Fibroblast of skin of left biceps (primary cell): ENCODE results near the gene TMEM131.

Experiments used
- DNase-seq, 2 experiments: peaks; one replicate each; pipeline ENCODE4 v3.0.0-alpha.2; 2013; ENCODE audit warnings: low read depth in 2 of 2

TMEM131 gene

DNA sequence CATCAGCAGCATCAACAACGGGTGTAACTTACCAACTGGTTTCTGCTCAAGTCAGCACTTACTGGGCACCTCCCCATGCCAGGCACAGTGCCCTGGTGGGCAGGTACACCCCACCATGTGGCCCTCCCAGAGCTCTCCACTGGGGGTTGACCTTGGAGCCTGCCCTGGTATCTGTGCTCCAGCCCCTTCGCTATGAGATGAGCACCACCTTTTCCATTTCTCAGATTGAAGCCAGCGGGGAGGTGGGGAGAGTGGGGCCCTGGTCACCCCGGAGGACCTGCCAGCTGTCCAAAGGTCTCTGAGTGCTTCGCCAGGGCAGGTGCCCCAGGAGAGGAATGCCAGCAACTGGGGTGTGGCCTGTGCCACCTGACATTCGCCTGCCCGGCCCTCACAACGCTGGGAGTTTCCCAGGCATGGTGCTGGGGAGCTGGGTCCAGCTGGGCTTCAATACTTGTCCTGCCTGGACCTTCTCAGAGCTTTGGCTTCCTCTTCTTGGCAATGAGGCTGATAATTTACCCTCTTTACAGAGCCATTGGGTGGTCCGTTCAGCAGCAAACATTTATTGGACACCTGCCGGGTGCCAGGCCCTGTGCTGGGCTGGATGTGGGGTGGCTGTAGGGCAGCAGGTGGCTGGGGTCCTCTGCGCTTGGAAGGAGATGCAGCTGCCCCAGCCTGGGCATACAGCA lies 288.2 kb downstream of the TMEM131 start:
- no peak for DNase-seq

DNA sequence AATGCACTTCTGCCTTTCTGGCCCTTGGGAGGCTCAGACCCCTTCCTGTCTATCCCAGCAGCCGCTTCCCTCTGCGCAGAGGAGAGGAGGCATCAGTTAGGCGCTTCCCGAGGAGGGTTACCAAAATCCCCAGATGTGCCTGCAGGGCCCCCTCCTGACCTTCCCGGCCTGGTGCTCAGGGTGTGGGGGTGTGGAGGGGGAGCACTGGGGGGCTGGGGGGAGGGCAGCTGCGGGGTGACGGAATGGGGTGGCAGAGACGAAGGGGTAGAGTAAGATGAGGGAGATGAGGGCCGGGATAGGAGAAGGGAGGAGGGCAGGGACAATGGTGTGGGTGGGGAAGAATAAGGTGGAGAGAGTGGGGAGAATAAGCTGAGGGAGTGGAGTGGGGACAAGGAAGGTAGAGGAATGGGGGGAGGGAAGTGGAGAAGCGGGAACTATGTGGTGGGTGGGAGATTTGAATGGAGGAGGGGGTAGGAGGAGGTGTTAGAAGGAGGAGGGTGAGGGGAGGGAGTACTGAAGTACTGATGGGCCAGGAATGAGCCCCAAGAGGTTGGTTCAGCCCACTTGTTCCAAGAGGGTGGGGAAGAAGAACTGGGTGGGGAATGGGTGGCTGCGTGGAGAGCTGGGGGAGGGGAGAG lies 288.9 kb downstream of the TMEM131 start:
- DNase-seq = no peak
